K562 (cell line): ENCODE results near the gene UIMC1. TPM values are rescaled to one million over a fixed set of nuclear protein-coding genes. Genes with fewer than 3 reads are reported as not detected.

ENCODE experiments used
- ATAC-seq: fragments of 200-7000 bp; cut with Tn5 transposase; 3 replicates; pipeline ENCODE4 v1.9.1; 2020; ENCODE audit warnings: moderate library complexity
- BruUV-seq: library from RNA; stranded (reverse); fragments of 400-500 nt; replicated peaks from 2 replicates; lab custom pipeline; 2021; lab: Mats Ljungman, UMichigan
- CTCF ChIA-PET: fragments of 300-600 bp; formaldehyde crosslinking; extraction: SDS; loops from one replicate; lab custom pipeline; 2021; ENCODE audit warnings: low intra/inter-chr PET ratio; lab: Yijun Ruan, JAX
- POLR2A ChIA-PET: fragments of 300-600, 350-650 bp; sonication (Branson Sonifier 250); formaldehyde crosslinking; extraction: SDS; loops from one replicate; lab custom pipeline; 2021; ENCODE audit warnings: antibody characterized with exemption, inconsistent platforms; lab: Yijun Ruan, JAX
- DNase-seq, 4 experiments: peaks; one replicate each; pipeline versions ENCODE4 v3.0.0 to v3.0.0-alpha.2; 2011 to 2018; ENCODE audit warnings: low spot score in 3 of 4, mixed read lengths in 3 of 4; ENCODE audit errors: extremely low read depth in 1 of 4
- FAIRE-seq: peaks from 2 replicates; lab custom pipeline; 2011; peaks lifted over from hg19 to GRCh38; lab: Jason Lieb, UNC
- H2AFZ ChIP-seq: 2 replicates; pipeline ENCODE4 v1.6.0; 2011; ENCODE audit warnings: low read depth, low read length, control low read depth, inconsistent platforms
- H3K27ac ChIP-seq: fragments of 200-600 bp; 3 replicates; pipeline ENCODE4 v1.8.0; 2011; ENCODE audit warnings: low read depth, mild to moderate bottlenecking, control low read depth, inconsistent platforms, low read length, moderate library complexity, mixed read lengths; ENCODE audit errors: extremely low read depth
- H3K27me3 ChIP-seq, 2 experiments: fragments of 300-600 bp in 1 of 2; 2 replicates in 1 of 2; 3 replicates in 1 of 2; pipeline versions ENCODE4 v1.6.0 to v1.8.0; 2011; ENCODE audit warnings: inconsistent platforms in 2 of 2, low read length in 2 of 2, mild to moderate bottlenecking in 1 of 2, mixed read lengths in 1 of 2, moderate library complexity in 1 of 2; ENCODE audit not compliant: control insufficient read depth in 2 of 2, insufficient read depth in 2 of 2
- H3K36me3 ChIP-seq: fragments of 300-600 bp; 3 replicates; pipeline ENCODE4 v1.8.0; 2011; ENCODE audit warnings: mild to moderate bottlenecking, low read length, inconsistent platforms; ENCODE audit not compliant: control insufficient read depth, insufficient read depth
- H3K4me1 ChIP-seq, 2 experiments: fragments of 200-600 bp in 1 of 2; replicated peaks in 1 of 2; 2 replicates in 1 of 2; 3 replicates in 1 of 2; pipeline versions ENCODE4 v1.5.1 to v1.8.0; 2011; ENCODE audit warnings: inconsistent platforms in 2 of 2, low read length in 2 of 2, mild to moderate bottlenecking in 1 of 2, mixed read lengths in 1 of 2, moderate library complexity in 1 of 2; ENCODE audit not compliant: control insufficient read depth in 2 of 2, insufficient read depth in 2 of 2
- H3K4me2 ChIP-seq: 2 replicates; pipeline ENCODE4 v1.6.1; 2011; ENCODE audit warnings: low read length, control low read depth, inconsistent platforms, mixed read lengths; ENCODE audit not compliant: insufficient read depth
- H3K4me3 ChIP-seq: fragments of 200-600 bp; sonication (generic), shearing (Covaris generic); 2 replicates; pipeline ENCODE4 v1.5.1; 2016; ENCODE audit warnings: control low read depth, inconsistent platforms
- H3K79me2 ChIP-seq: fragments of 200-600 bp; 3 replicates; pipeline ENCODE4 v1.8.0; 2011; ENCODE audit warnings: low read length, inconsistent platforms; ENCODE audit not compliant: control insufficient read depth, insufficient read depth
- H3K9ac ChIP-seq, 2 experiments: 2 replicates each; pipeline versions ENCODE4 v1.6.0 to v1.6.1; 2011; ENCODE audit warnings: low read depth in 2 of 2, low read length in 2 of 2, control low read depth in 1 of 2, inconsistent platforms in 1 of 2, mild to moderate bottlenecking in 1 of 2, mixed read lengths in 1 of 2; ENCODE audit not compliant: insufficient read depth in 1 of 2
- H3K9me1 ChIP-seq: one replicate; pipeline ENCODE4 v1.6.0; 2011; ENCODE audit warnings: inconsistent platforms, mild to moderate bottlenecking, low read length, moderate library complexity; ENCODE audit not compliant: control insufficient read depth, insufficient read depth
- H3K9me3 ChIP-seq: replicated peaks from 2 replicates; pipeline ENCODE4 v1.5.1; 2011; ENCODE audit warnings: low read depth, low read length, inconsistent platforms; ENCODE audit not compliant: control insufficient read depth, insufficient read depth
- H4K20me1 ChIP-seq: replicated peaks from 2 replicates; pipeline ENCODE4 v1.6.1; 2011; ENCODE audit warnings: low read length, inconsistent platforms, mixed read lengths; ENCODE audit not compliant: control insufficient read depth, insufficient read depth
- EZH2 ChIP-seq: IDR thresholded peaks from 2 replicates; pipeline ENCODE4 v1.6.1; 2012; ENCODE audit warnings: low read depth, mild to moderate bottlenecking, inconsistent platforms, low read length, borderline replicate concordance
- KDM1A ChIP-seq, 2 experiments: fragments of 450-650 bp; IDR thresholded peaks; 2 replicates each; pipeline ENCODE4 v1.6.1; 2016; ENCODE audit warnings: mild to moderate bottlenecking in 2 of 2
- STAT5A ChIP-seq: IDR thresholded peaks from 2 replicates; pipeline ENCODE4 v1.6.1; 2012; ENCODE audit warnings: low read length, inconsistent platforms, borderline replicate concordance
- WGBS: fragments of 100-300 bp; shearing (Covaris generic); methylation state at CpG from one replicate; pipeline ENCODE4 v1.1.6; 2016; ENCODE audit warnings: low coverage, mixed read lengths; ENCODE audit not compliant: insufficient coverage; ENCODE audit errors: missing lambda C conversion rate; 5-methylcytosine and 5-hydroxymethylcytosine counted together
- in situ Hi-C: fragments of 300-500 bp; cut with MboI; formaldehyde crosslinking; loops from 4 replicates; pipeline ENCODE4 v1.15.0; 2018; ENCODE audit warnings: inconsistent platforms, mixed read lengths
- intact Hi-C: fragments of 100-400 bp; cut with micrococcal nuclease; formaldehyde crosslinking; loops from 2 replicates; pipeline ENCODE4 v1.14.2; 2022
- polyA plus RNA-seq, 8 experiments: library from polyadenylated mRNA; depleted of rRNA in 4 of 8; stranded (reverse) in 5 of 8; unstranded in 3 of 8; fragments of >200 nt; fragmentation: Nextera tagmentation in 2 of 8; fragmentation: Illumina TruSeq in 1 of 8; extraction: Ambion mirVana in 2 of 8; extraction: Trizol in 1 of 8; gene quantifications; 2 replicates each; pipeline versions ENCODE4 v1.2.1 to v1.2.3, GENCODE V29; 2011 to 2014; ENCODE audit warnings: inconsistent platforms in 1 of 8, missing spikeins in 1 of 8
- total RNA-seq, 7 experiments: library from RNA; depleted of rRNA in 6 of 7; stranded (reverse); fragments of >200 nt in 6 of 7; fragmentation: Illumina TruSeq in 2 of 7; extraction: Trizol in 2 of 7; gene quantifications; 2 replicates each; pipeline versions ENCODE4 v1.2.1 to v1.2.3, GENCODE V29; 2011 to 2021; ENCODE audit warnings: low replicate concordance in 1 of 7
- TF ChIP-seq, protein P1 (sequence below): fragments of 450-650 bp; IDR thresholded peaks from 2 replicates; pipeline ENCODE4 v1.6.1; 2016
- TF ChIP-seq, protein P2 (sequence below): sonication (generic); formaldehyde crosslinking; IDR thresholded peaks from 2 replicates; pipeline ENCODE4 v1.8.0; 2022; ENCODE audit warnings: mild to moderate bottlenecking, missing genetic modification reagents, borderline replicate concordance

The UIMC1 gene
- total and polyA plus RNA-seq, 9 of the 15 experiments (the other 6 are each of a cell fraction or from before 2014, with no cell fraction given), result 14.9 to 51.7 (median 36.8) TPM

DNA sequence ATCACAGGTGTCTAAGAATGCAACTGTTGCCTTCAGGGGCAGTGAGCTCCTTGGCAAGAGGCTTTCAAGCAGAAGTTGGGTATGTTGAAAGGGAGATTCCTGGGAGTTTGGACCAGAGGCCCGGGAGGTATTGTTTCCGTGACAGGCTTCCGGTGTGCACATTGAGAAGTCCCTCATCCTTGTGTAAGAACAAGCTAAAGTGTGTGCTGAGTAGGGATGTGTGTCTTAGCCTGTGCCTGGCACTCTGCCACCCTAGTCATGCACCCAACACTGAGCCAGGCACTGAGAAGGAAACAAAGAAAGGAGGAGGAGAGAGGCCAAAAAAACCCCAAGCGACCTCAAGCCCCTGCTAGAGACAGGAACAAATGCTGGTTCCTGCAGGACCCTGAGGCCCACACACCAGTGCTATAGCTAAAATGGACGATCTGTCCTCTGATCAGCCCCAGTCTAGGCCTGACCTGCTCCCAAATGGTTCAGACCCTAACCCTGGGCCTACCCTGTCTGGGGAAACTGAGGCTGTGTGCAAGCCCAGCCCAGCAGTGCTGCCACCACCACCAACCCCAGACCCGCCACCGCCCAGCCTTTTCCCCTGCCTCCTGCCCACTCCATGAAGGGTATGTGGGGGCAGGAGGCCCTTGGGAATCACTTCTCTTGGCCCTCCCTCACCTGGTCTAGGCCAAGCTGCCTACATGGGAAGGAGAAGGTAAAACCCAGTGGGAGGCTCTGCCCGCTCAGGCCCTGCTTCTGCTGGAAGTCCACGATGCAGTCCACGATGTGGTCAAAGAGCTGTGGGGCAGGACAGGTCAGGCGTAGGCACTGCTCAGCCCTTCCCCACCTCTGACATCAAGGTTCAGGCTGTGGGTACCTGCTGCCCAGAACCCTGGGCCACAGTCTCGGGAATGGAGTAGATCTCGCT lies 120.0 kb downstream of the UIMC1 start:
- ChIA-PET CTCF (no interaction called here), POLR2A (interaction anchor here (0.5 to 1.2 kb wide), 4 partner anchors 11 to 158 kb away, joined by 3 read pairs; no protein-coding TSS in a partner anchor)
- in situ Hi-C loops, result no loop called here
- peaks cover 12% of the 10 kb centered on the region for H3K9me1 ChIP-seq
- BruUV-seq, result no TSS peak
- H4K20me1 ChIP-seq, result peaks cover 24% of the 10 kb centered on the region
- no peak overlapping the region for H3K9ac ChIP-seq
- intact Hi-C loops, result no loop called here
- no peak for ATAC-seq
- H3K4me1 ChIP-seq, result peaks cover 0 to 9% of the 10 kb centered on the region in 2 experiments; a peak in 1 of 5 replicates
- H3K4me2 ChIP-seq, result no peak overlapping the region
- WGBS, result 6% methylated on average over 13 of the region's 13 CpGs
- no peak overlapping the region for H3K27ac ChIP-seq
- H3K9me3 ChIP-seq, result no peaks in the 10 kb centered on the region
- H3K79me2 ChIP-seq, result no peaks in the 10 kb centered on the region
- FAIRE-seq, result no peak
- no peaks in the 10 kb centered on the region for H3K36me3 ChIP-seq
- H3K4me3 ChIP-seq, result no peak overlapping the region
- TF ChIP-seq, protein P1, sequence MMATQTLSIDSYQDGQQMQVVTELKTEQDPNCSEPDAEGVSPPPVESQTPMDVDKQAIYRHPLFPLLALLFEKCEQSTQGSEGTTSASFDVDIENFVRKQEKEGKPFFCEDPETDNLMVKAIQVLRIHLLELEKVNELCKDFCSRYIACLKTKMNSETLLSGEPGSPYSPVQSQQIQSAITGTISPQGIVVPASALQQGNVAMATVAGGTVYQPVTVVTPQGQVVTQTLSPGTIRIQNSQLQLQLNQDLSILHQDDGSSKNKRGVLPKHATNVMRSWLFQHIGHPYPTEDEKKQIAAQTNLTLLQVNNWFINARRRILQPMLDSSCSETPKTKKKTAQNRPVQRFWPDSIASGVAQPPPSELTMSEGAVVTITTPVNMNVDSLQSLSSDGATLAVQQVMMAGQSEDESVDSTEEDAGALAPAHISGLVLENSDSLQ, result no peak
- TF ChIP-seq, protein P2, sequence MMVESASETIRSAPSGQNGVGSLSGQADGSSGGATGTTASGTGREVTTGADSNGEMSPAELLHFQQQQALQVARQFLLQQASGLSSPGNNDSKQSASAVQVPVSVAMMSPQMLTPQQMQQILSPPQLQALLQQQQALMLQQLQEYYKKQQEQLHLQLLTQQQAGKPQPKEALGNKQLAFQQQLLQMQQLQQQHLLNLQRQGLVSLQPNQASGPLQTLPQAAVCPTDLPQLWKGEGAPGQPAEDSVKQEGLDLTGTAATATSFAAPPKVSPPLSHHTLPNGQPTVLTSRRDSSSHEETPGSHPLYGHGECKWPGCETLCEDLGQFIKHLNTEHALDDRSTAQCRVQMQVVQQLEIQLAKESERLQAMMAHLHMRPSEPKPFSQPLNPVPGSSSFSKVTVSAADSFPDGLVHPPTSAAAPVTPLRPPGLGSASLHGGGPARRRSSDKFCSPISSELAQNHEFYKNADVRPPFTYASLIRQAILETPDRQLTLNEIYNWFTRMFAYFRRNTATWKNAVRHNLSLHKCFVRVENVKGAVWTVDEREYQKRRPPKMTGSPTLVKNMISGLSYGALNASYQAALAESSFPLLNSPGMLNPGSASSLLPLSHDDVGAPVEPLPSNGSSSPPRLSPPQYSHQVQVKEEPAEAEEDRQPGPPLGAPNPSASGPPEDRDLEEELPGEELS, result no peak
- TF ChIP-seq EZH2, result no peak
- TF ChIP-seq KDM1A (IDR thresholded peaks at IDR 0.05), result no peak
- TF ChIP-seq STAT5A, result no peak
- peaks cover 42 to 89% of the 10 kb centered on the region in 2 experiments; a peak in 4 of 5 replicates for H3K27me3 ChIP-seq
- no peak overlapping the region for H2AFZ ChIP-seq
- DNase-seq, result no peak
